Measurements from ENCODE around the gene AMFR. TPM values are rescaled to one million over a fixed set of nuclear protein-coding genes. Genes with fewer than 3 reads are reported as not detected.
"Not testable (repeated sequence)": the region's sequence is repeated elsewhere in the genome, so short reads cannot be mapped to it uniquely, and the experiment has no call there.

Gene AMFR
- total and polyA plus RNA-seq, 8 donors = 29.2 to 64.2 (median 47.3) TPM

- Histone ChIP-seq H3K36me3 (peaks cover 0 to 46% (median 6%) of the 10 kb centered on the region in 3 donors), H3K4me1 (no peaks in the 10 kb centered on the region), H3K27ac (no peak overlapping the region), H3K9me3 (no peaks in the 10 kb centered on the region), H3K4me3 (no peak overlapping the region), H3K27me3 (no peaks in the 10 kb centered on the region)
- ATAC-seq (peak in 2 of 4 donors; percentile 31 to 69), FAIRE-seq (no peak), DNase-seq (no peak)
- TF ChIP-seq, protein P1, sequence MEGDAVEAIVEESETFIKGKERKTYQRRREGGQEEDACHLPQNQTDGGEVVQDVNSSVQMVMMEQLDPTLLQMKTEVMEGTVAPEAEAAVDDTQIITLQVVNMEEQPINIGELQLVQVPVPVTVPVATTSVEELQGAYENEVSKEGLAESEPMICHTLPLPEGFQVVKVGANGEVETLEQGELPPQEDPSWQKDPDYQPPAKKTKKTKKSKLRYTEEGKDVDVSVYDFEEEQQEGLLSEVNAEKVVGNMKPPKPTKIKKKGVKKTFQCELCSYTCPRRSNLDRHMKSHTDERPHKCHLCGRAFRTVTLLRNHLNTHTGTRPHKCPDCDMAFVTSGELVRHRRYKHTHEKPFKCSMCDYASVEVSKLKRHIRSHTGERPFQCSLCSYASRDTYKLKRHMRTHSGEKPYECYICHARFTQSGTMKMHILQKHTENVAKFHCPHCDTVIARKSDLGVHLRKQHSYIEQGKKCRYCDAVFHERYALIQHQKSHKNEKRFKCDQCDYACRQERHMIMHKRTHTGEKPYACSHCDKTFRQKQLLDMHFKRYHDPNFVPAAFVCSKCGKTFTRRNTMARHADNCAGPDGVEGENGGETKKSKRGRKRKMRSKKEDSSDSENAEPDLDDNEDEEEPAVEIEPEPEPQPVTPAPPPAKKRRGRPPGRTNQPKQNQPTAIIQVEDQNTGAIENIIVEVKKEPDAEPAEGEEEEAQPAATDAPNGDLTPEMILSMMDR (IDR thresholded peaks at IDR 0.05) = peak in 1 of 4 donors; percentile 9
- 83 to 87% methylated on average over 5 of the region's 5 CpGs for WGBS, 2 donors
- intact Hi-C loops (cut with DNase I) = no loop called here
These were observed 23.9 kb downstream of the AMFR start for GRCh38 chr16:56401482-56401881.

- no peak for ATAC-seq
These were observed 24.9 kb downstream of the AMFR start for GRCh38 chr16:56400458-56400857.

GRCh38 chr16:56399486-56399885 lies 25.9 kb downstream of the AMFR start:
- intact Hi-C loops (cut with DNase I) = no loop called here
- ATAC-seq (peak in 2 of 4 donors; percentile 51 to 59), DNase-seq (no peak), FAIRE-seq (no peak)
- TF ChIP-seq, protein P1 (IDR thresholded peaks at IDR 0.05) = no peak
- WGBS, 2 donors = 90 to 94% methylated on average over 2 of the region's 2 CpGs
- Histone ChIP-seq H3K36me3 (peaks cover 0 to 40% (median 3%) of the 10 kb centered on the region in 3 donors), H3K4me3 (no peak overlapping the region), H3K9me3 (no peaks in the 10 kb centered on the region), H3K27me3 (no peaks in the 10 kb centered on the region), H3K27ac (no peak overlapping the region), H3K4me1 (no peaks in the 10 kb centered on the region)

More at GRCh38 chr16:56400458-56400857, 24.9 kb downstream of the AMFR start:
- H3K9me3 ChIP-seq = no peaks in the 10 kb centered on the region
- H3K27ac ChIP-seq = no peak overlapping the region
- H3K4me1 ChIP-seq = no peaks in the 10 kb centered on the region
- DNase-seq (no peak), FAIRE-seq (no peak)
- intact Hi-C loops (cut with DNase I) = no loop called here
- H3K4me3 ChIP-seq = no peak overlapping the region
- H3K27me3 ChIP-seq = no peaks in the 10 kb centered on the region
- peaks cover 0 to 46% (median 6%) of the 10 kb centered on the region in 3 donors for H3K36me3 ChIP-seq
- TF ChIP-seq, protein P1 (IDR thresholded peaks at IDR 0.05) = no peak
- whole genome bisulfite sequencing, 2 donors = 78 to 90% methylated on average over 5 of the region's 5 CpGs

GRCh38 chr16:56399047-56399446 lies 26.3 kb downstream of the AMFR start:
- no peak for FAIRE-seq
- intact Hi-C loops (cut with DNase I) = no loop called here
- ATAC-seq = no peak

GRCh38 chr16:56396724-56397123 lies 28.6 kb downstream of the AMFR start:
- 85 to 98% methylated on average over 3 of the region's 3 CpGs for WGBS, 2 donors
- ATAC-seq; H3K4me3 ChIP-seq; H3K4me1 ChIP-seq; DNase-seq; H3K27ac ChIP-seq; intact Hi-C loops (cut with DNase I); FAIRE-seq; H3K9me3 ChIP-seq; H3K27me3 ChIP-seq: not testable (repeated sequence)
- H3K36me3 ChIP-seq = peaks cover 0 to 16% (median 0%) of the 10 kb centered on the region in 3 donors

More at GRCh38 chr16:56399047-56399446, 26.3 kb downstream of the AMFR start:
- no peak for DNase-seq
- WGBS, 2 donors = 67 to 77% methylated on average over 2 of the region's 2 CpGs
- Histone ChIP-seq H3K9me3 (no peaks in the 10 kb centered on the region), H3K4me1 (no peaks in the 10 kb centered on the region), H3K36me3 (peaks cover 0 to 35% (median 0%) of the 10 kb centered on the region in 3 donors), H3K27me3 (no peaks in the 10 kb centered on the region), H3K27ac (no peak overlapping the region), H3K4me3 (no peak overlapping the region)
- TF ChIP-seq, protein P1 (IDR thresholded peaks at IDR 0.05) = no peak
